ENCODE measurements around the gene ITSN2.

The ITSN2 gene

DNA sequence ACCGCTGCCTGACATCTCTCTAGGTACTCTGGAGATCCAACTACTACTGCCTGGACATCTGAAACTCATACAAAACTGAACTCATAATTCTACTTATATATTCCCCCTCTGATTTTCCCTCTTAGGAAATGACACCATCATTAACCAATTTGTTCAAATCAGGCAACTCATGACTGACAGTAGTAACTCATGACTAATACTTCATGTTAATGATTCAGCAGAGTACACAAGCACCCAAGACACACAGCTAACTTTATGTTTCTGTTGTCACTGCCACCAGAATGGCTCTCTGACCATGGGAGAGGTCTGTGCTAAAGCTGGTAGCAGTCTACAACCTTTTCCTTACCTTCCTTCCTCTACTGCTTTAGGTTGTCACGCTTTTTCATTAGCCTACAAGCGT, 91.1 kb downstream of the ITSN2 start:
- DNase-seq (ENCODE audit: low read depth in 2 of 2): no peak

DNA sequence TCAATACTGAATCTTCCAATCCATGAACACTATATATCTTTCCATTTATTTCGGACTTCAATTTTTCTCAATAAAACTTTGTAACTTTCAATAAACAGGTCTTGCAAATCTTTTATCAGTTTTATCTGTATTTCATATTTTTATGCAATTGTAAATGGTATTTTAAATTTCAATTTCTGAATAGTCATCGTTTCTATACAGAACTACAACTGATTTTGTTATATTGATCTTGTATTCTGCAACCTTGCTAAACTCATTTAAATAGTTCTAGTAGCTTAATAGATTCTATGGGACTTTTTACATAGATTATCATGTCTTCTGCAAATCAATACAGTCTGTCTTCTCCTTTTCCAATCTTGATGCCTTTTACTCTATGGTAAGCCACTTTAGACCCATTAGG, 95.1 kb downstream of the ITSN2 start:
- no peak for DNase-seq (ENCODE audit: low read depth in 2 of 2)

DNA sequence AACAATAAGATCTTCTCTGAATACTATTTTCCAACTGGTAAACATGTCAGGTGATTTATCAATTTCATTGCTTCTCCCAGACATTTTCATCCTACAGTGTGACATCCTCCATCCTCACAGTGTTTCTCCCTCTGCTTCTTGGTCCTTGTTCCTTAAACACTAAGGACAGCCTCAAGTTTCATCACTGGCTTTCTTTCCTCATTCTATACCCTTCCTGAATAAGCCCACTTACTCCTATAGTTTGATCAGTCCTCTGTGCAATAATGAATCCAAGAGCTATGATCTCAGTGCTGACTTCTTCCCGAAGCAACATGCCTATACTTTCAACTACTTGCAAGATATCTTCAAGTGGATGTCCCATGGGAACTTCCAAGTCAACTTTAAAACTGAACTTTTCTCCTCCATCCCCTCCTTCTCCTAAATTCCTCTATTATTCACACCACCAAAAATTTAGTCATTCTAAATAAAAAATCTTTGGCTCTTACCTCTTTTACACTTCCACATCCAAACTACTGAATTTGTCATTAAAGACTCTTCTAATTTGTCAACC, 97.8 kb downstream of the ITSN2 start:
- no peak for DNase-seq (ENCODE audit: low read depth in 2 of 2)

GRCh38 chr2:24261441-24261840, 98.9 kb downstream of the ITSN2 start:
- no peak for DNase-seq (ENCODE audit: low read depth in 2 of 2)

- DNase-seq (ENCODE audit: low read depth in 2 of 2): no peak
These were observed 101.0 kb downstream of the ITSN2 start for GRCh38 chr2:24259316-24259715.

GRCh38 chr2:24258718-24259117, 101.6 kb downstream of the ITSN2 start:
- DNase-seq (ENCODE audit: low read depth in 2 of 2): no peak

- DNase-seq (ENCODE audit: low read depth in 2 of 2): no peak
These were observed 106.9 kb downstream of the ITSN2 start for GRCh38 chr2:24253303-24253919.

DNA sequence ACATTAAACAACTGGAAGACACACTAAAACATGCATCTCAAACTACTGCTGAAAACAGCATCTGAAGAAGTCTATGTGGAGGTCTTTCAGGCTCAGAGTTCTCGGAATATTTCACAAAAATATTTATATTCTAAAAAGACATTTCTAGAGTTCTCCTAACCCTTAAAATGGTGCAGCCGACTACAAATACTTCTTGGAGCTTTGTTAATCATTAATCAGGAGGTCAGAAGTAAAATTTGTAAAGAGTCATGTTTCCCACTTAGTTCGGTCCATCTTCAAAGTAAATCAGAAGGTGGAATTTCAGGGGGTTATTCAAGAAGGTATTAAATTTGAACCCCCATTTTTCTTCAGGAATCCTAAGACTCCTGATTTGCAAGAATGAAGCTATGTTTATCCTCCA, 112.7 kb downstream of the ITSN2 start:
- DNase-seq (ENCODE audit: low read depth in 2 of 2): no peak

DNA sequence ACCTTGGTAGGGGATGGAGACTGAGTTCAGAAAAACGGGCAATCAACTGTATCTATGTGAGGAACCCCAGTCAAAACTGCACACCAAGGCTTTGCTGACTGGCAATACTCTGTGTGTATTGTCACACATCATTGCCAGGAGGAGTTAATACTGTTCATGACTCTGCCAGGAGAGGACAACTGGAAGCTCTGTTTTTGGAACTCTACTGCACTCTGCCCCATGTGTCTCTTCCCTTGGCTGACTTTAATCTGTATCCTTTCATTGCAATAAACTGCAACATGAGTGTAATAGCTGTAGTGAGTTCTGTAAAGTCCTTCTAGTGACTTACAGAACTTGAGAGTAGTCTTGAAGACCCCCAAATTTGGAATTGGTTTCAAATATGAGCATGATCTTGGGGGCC, 113.2 kb downstream of the ITSN2 start:
- DNase-seq (ENCODE audit: low read depth in 2 of 2): no peak

DNA sequence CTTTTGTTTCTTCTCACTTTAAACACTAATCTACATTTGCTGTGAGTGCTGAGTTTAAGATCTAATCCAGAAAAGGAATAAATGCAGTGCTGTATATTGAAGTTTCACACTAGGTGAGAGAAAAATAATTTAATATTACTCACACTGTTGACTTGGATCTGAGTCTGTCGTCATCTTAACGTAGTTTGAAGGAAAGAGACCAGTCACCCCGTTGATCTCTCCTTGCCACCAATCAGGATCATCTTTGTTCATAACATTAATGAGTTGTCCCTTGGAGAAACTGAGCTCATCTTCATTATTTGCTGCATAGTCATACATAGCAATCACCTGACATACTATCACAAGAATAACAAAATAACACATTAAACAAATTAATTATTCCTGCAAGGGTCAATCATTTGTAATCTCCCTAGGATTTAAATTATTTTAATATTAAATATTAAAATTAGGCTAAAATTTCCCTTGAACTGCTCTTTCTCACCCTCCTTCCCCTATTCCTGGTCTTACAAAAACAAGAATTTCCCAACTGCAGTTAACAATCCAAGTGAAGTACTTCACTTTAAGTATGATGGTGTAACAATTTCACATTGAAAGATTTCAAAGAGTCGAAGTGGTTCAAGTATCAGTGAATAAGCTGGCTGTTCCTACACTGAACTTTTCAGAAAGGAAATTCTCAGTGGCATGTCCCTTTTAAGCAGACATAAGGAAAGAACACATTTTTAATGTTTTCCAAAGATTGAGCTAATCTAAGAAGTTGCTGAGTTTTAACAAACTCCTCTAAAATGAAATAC, 114.2 kb downstream of the ITSN2 start:
- DNase-seq (ENCODE audit: low read depth in 2 of 2): no peak

DNA sequence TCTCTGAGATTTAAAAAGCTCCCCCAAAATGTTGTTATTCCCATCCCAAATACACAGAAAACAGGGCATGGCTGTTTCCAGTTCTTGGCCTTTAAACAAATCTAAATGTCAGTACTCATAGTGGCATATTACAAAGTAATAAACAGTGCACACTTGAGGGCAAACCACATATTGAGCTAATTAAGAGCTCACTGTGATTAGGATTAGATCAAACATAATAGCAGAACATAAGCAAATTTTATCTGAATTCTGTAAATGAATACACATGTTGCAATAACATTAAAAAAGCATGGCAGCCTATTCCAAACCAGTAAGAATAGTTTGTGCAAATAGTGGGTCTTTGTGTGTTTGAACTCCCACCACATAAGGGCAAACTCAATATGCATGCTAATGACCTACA, 118.8 kb downstream of the ITSN2 start:
- no peak for DNase-seq (ENCODE audit: low read depth in 2 of 2)

DNA sequence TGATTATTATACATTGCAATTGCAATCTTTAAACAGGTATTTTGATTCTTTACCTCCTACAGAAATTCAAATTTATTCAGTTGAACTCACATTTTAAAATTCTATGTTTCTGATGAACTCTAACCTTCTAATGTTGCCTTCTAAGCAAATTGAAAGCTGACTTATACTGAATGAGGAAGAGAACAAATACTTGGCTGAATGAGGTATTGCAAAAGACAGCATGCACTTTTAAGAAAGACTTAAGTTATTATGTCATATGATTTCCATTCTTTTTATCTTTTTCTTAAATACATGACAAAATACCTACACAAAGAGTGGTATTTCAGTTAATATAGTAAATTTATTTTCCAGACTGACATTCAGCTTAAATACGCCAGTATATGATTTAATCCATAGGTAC, 120.8 kb downstream of the ITSN2 start:
- DNase-seq (ENCODE audit: low read depth in 2 of 2): no peak

DNA sequence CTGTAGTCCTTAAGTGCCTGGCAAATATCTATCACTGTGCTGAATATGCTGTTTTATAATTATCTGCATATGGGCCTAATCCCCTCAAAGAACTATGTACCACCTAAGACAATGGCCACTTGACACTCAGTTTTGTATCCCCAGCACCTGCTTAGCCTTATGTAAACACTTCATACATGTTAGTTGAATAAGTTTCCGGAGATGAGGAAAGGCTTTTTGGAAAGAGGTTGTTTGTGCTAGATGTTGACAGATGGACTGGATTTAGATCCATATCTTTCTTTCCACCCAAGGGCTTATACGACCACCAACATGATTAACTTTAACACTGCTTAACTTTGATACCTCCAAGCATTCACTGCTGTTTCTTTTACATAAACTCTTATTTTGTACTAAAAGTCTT, 122.2 kb downstream of the ITSN2 start:
- DNase-seq (ENCODE audit: low read depth in 2 of 2): no peak

GRCh38 chr2:24237313-24237712, 123.0 kb downstream of the ITSN2 start:
- DNase-seq (ENCODE audit: low read depth in 2 of 2): no peak

DNA sequence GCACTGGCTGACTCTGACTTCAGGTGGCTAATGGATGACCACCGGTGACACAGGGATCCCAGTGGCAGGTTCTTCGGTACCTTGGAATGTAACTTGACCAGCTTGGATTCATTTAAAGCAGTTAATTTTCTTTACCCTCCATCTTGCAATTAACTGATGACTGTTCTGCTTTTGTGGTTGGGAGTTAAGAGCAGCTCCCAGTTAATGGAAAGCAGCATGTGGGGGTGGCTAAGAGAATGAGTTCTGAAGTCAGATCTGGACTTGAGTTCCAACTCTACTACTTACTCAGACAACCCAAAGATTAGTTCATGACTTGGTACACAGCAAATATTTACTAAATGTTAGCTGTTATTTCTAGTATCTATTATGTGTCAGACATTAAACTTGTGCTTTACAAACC, 127.0 kb downstream of the ITSN2 start:
- DNase-seq (ENCODE audit: low read depth in 2 of 2): no peak

DNA sequence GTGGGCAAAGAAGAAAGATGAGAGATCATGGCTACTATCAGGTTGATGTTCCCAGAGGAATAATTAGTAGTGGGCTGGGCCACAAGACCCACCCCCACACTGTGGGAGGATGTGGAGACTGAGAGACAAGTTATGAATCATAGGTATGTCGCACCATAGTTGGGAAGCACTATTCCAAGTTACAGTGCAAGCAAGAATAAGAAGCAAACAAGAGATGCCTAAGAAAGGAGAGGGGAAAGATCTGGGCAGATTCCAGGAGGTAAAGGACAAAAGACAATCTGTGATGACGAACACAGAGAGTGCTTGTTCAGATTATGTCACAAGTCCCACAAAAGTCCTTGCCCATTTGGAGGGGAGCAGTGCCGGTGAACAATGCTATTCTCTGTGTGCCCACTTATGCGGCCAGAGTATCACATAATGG, 128.9 kb downstream of the ITSN2 start:
- DNase-seq (ENCODE audit: low read depth in 2 of 2): no peak

- DNase-seq (ENCODE audit: low read depth in 2 of 2): no peak
These were observed 131.9 kb downstream of the ITSN2 start for GRCh38 chr2:24228470-24228869.

DNA sequence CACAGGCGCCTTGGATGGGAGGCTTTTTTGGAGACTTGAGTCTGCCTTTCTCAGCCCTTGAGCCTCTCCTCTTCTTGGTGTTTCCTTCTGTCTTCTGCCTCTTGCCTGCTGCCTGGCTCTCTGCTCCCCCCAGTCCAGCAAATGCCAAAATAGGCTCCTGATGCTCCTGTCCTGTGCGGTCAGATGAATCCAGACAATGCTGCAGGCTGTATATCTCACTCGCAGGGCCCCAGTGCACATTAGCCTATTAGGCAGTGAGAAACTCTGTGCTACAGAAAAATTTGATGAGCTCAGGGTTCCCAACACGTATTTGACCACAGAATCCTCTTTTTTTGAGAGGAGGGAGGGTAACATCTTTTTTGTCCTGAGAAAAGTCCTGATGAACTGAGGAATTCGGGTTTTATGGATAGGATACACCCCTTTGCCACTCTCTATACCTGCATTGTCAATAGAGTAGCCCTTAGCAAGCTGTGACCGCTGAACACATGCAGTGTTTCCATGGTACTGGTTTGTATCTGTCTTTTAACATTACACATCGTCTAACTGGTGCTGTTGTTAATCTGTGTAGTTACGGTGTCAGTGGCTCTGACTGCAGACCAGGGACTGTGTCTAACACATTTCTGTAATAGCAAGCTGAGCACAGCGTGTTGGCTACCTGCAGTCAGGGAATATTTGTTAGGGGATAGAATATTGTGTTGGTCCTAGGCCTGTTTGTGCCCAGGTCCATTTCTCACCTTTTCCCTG, 134.7 kb downstream of the ITSN2 start:
- DNase-seq (ENCODE audit: low read depth in 2 of 2): no peak

DNA sequence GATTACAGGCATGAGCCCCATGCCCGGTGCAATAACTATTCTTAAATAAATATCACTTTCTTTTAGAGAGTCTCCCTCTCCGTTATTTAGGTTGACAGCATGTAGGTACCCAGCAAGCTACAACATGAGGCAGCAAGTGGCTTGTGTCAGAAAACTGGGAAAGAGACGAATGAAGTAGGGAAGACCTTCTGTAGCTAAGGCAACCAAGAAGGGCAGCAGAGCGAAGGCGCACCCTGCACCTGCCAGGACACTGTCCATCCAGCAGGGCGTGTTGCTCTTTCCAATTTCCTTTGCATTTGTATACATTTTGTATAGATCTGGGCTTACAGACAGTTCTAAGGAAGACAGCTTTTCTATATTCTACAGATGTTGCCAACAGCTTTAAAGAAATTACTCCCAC, 137.4 kb downstream of the ITSN2 start:
- DNase-seq (ENCODE audit: low read depth in 2 of 2): no peak

DNA sequence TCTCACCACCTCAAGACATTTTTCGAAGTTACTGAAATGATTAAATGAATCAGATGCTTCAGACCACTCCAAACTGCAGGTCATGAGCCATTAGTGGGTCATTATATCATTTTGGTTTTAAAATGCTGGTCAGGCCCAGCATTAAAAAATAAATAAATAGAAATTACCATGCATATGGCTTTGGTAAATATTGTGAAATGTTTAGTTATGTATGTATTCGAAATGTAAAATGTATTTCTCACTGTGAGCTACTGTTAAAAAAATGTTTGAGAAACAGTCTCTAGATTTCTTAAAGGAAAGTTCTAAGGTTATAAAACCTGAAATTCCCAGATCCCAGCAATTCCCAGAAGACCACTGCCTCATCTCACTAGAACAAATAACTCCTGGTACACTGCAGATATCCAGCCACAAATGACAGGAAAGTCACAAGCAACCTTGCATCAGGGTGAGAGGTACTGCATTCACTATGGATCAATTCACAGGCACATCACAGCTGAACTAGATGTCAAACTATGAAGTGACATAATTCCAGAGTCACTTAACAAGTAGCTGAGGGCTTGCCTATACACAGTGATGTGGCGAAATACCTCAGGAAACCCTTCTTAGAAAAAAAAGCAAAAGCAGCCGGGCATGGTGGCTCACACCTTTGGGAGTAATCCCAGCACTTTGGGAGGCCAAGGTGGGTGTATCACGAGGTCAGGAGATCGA, 138.8 kb downstream of the ITSN2 start:
- no peak for DNase-seq (ENCODE audit: low read depth in 2 of 2)

DNA sequence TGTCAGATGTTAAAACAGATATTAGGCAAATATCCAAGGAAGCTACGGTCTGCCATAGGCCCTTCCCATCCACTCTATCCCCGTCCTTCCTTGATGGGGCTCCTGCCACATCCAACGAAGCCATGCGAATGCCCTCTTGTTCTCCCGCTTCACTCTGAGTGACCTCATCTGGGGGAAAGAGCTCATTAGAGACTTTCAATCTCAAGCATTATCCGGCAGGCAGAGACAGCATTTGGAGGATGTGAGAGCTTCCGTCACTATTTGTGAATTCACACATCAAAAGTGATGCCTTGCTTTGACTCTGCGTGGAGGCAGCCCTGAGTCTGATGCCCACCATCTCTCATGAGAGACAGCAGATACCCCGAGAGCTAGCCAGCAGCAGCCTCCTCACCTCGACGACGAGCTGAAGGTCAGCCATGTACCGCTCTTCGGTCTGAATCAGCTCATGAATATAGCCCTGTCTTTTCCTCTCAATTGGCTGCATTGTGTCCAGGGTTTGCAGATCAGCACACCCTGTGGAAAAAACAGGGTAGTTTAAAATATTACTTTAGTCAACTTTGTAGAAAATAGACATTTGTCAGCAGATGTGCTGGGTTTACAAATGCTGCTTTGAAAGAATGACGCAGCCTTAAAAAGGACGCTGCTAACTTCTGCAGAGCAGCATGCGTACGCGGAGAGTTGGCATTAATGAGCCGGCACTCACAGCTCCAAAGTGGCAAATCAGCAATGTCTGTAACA, 139.6 kb downstream of the ITSN2 start:
- DNase-seq (ENCODE audit: low read depth in 2 of 2): no peak

All from stimulated activated CD4-positive, alpha-beta T cell treated with anti-CD3 and anti-CD28 coated beads, Interleukin-12 subunit alpha, Interleukin-12 subunit beta, amount 100 ng/mL, for 24 hours (primary cell).